Epithelial cell of proximal tubule (primary cell): ENCODE data around the gene PSME2. TPM values are rescaled to one million over a fixed set of nuclear protein-coding genes. Genes with fewer than 3 reads are reported as not detected.

ENCODE experiments used
- DNase-seq: peaks from one replicate; pipeline ENCODE4 v3.0.0-alpha.2; 2011; ENCODE audit warnings: low read depth
- H3K4me3 ChIP-seq: 2 replicates; pipeline ENCODE4 v1.5.1; 2011; ENCODE audit warnings: low read depth, mild to moderate bottlenecking, low read length
- CTCF ChIP-seq: conservative IDR thresholded peaks from 2 replicates; pipeline ENCODE4 v1.5.1; 2012; ENCODE audit warnings: low read depth, mild to moderate bottlenecking, low read length
- total RNA-seq: library from RNA; depleted of rRNA; stranded (reverse); fragments of >200 nt; gene quantifications from 2 replicates; pipeline ENCODE4 v1.2.3, GENCODE V29; 2015

PSME2 gene
- 156 and 168 TPM in 2 replicates for total RNA-seq

DNA sequence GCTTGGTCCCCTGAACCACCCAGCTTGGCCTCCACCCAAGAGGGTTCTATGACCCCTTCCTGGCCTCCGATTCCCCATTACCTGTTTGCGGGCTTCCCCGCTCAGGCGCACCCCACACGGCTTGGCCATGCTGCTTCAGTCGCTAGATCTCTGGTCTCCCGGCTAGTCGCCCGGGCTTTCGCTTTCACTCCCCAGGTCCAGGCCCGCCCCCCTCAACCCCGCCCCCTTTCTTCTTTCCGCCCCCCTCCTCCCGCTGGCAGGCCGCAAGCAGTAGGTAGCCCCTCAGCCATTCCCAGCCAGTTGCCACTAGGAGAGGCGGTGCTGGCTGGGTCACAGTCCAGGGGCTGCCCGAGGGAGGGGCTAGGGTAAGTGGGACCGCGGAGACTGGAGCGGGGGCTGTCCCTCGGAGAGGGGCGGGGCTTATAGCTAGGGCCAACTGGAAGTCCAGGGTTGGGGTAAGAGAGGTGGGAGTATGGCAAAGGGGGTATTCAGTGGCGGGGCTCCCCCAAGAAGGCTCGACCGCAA is at the start of gene PSME2:
Gene PSME2, minus strand, starts transcription at position 158 of the 525 bp plus-strand sequence. Its CDS starts 29 bp downstream, at position 129.
- DNase-seq: peak; percentile 66
- TF ChIP-seq CTCF: no peak
- H3K4me3 ChIP-seq: peak within 1 kb of the TSS; percentile 94

GRCh38 chr14:24195186-24196070 is 49.0 kb upstream of the PSME2 start, which contains the start of gene TM9SF1:
TM9SF1 (minus strand) TSS chr14:24195441; CDS start chr14:24195019, 422 bp downstream.
- TF ChIP-seq CTCF: no peak
- peak within 1 kb of the TSS; percentile 74 for H3K4me3 ChIP-seq
- no peak for DNase-seq

GRCh38 chr14:24194873-24195185 is 48.4 kb upstream of the PSME2 start:
- no peak for DNase-seq
- TF ChIP-seq CTCF: no peak
- peak overlapping the region; percentile 74 for H3K4me3 ChIP-seq

DNA sequence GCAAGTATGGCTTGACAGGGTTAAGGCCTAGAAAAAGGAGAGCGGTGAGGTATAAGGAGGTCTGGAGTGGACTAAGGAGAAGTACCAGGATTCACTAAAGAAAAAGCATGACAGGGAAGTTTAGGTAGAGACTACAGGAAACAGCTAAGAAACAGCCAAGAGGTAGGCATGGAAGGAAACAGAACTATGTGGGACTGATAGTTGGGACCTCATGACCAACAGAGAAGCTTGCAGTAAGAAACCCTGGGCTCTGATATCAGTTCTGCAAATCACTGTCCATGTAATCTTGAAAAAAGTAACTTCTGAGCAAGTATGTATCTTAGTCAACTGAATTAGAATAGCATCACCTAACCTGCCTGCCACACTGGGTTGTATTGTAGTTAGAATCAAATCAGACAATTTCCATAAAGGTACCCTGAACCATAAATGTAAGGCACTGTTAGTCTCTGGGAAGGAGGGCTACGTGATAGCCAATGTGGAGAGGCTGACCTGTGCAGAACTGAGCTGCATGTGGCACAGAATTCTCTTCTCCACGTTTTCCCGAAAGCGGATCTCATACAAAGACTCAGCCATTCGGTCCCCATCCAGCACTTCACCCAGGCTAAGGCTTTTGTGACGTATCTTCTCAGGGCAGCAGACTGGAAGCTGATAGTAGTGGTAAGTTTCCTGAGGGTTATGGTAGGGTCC is 47.9 kb upstream of the PSME2 start:
- TF ChIP-seq CTCF: no peak
- no peak for DNase-seq
- peak overlapping the region; percentile 74 for H3K4me3 ChIP-seq

- TF ChIP-seq CTCF: no peak
- DNase-seq: no peak
- no peak overlapping the region for H3K4me3 ChIP-seq
Observed at GRCh38 chr14:24192933-24193332, 46.5 kb upstream of the PSME2 start.

- H3K4me3 ChIP-seq: no peak overlapping the region
- TF ChIP-seq CTCF: no peak
- no peak for DNase-seq
Observed at GRCh38 chr14:24190416-24190815, 44.0 kb upstream of the PSME2 start.
